SK-N-SH (cell line): Measurements from ENCODE around the gene CSNK1G2. TPM values are rescaled to one million over a fixed set of nuclear protein-coding genes. Genes with fewer than 3 reads are reported as not detected.
A peak's percentile ranks its signal among the peaks of the same experiment; 100 is the strongest.

Source experiments
- CTCF ChIA-PET: fragments of 300-600, 350-600 bp; formaldehyde crosslinking; extraction: SDS; loops from one replicate; lab custom pipeline; 2021; lab: Yijun Ruan, JAX
- POLR2A ChIA-PET: fragments of 350-600 bp; sonication (Branson Sonifier 250); formaldehyde crosslinking; extraction: SDS; loops from one replicate; lab custom pipeline; 2020; ENCODE audit warnings: antibody characterized with exemption, inconsistent platforms; lab: Yijun Ruan, JAX
- DNase-seq: peaks from one replicate; pipeline ENCODE4 v3.0.0; 2012
- H2AFZ ChIP-seq: fragments of 200-600 bp; sonication (generic); 2 replicates; pipeline ENCODE4 v1.8.1; 2016; ENCODE audit warnings: antibody characterized with exemption, mild to moderate bottlenecking, low read depth
- H3F3A ChIP-seq: fragments of 200-600 bp; sonication (generic); replicated peaks from 2 replicates; pipeline ENCODE3; 2016; ENCODE audit warnings: antibody characterized with exemption, mild to moderate bottlenecking; ENCODE audit not compliant: insufficient read depth
- H3K27ac ChIP-seq, 2 experiments: fragments of 200-500 bp in 1 of 2; fragments of 200-600 bp in 1 of 2; sonication (Bioruptor generic) in 1 of 2; sonication (generic), shearing (Covaris generic) in 1 of 2; 2 replicates each; pipeline versions ENCODE4 v1.5.1 to v1.6.1; 2014 to 2016; ENCODE audit warnings: low read depth in 2 of 2, inconsistent platforms in 1 of 2, low read length in 1 of 2, mild to moderate bottlenecking in 1 of 2, mixed read lengths in 1 of 2
- H3K27me3 ChIP-seq: fragments of 200-600 bp; sonication (generic), shearing (Covaris generic); 2 replicates; pipeline ENCODE4 v1.6.1; 2016; ENCODE audit warnings: mixed run types; ENCODE audit not compliant: insufficient read depth
- H3K36me3 ChIP-seq, 2 experiments: fragments of 200-500 bp in 1 of 2; fragments of 200-600 bp in 1 of 2; sonication (Bioruptor generic) in 1 of 2; sonication (generic) in 1 of 2; replicated peaks in 1 of 2; 2 replicates each; pipeline versions ENCODE3 to v1.5.1; 2014 to 2016; ENCODE audit warnings: low read length in 1 of 2, mild to moderate bottlenecking in 1 of 2; ENCODE audit not compliant: insufficient read depth in 2 of 2, control insufficient read depth in 1 of 2
- H3K4me1 ChIP-seq, 2 experiments: fragments of 200-500 bp in 1 of 2; fragments of 200-600 bp in 1 of 2; sonication (Bioruptor generic) in 1 of 2; sonication (generic), shearing (Covaris generic) in 1 of 2; 2 replicates each; pipeline versions ENCODE4 v1.5.1 to v1.6.1; 2014 to 2016; ENCODE audit warnings: low read depth in 1 of 2, low read length in 1 of 2, mixed run types in 1 of 2; ENCODE audit not compliant: insufficient read depth in 2 of 2, control insufficient read depth in 1 of 2
- H3K4me2 ChIP-seq: fragments of 200-600 bp; sonication (generic), shearing (Covaris generic); 2 replicates; pipeline ENCODE4 v1.6.1; 2017; ENCODE audit warnings: mixed run types
- H3K4me3 ChIP-seq, 2 experiments: fragments of 200-500 bp in 1 of 2; fragments of 200-600 bp in 1 of 2; sonication (Bioruptor generic) in 1 of 2; sonication (generic), shearing (Covaris generic) in 1 of 2; 2 replicates each; pipeline versions ENCODE4 v1.5.1 to v1.8.1; 2014 to 2016; ENCODE audit warnings: low read depth in 2 of 2, inconsistent platforms in 1 of 2, low read length in 1 of 2, mild to moderate bottlenecking in 1 of 2, mixed read lengths in 1 of 2, moderate library complexity in 1 of 2
- H3K79me2 ChIP-seq: fragments of 200-600 bp; sonication (generic); 2 replicates; pipeline ENCODE4 v1.8.1; 2017; ENCODE audit warnings: mild to moderate bottlenecking; ENCODE audit not compliant: insufficient read depth
- H3K9ac ChIP-seq: fragments of 200-600 bp; sonication (generic); 2 replicates; pipeline ENCODE4 v1.6.1; 2017; ENCODE audit warnings: mixed run types
- H3K9me2 ChIP-seq: fragments of 200-600 bp; sonication (generic); 2 replicates; pipeline ENCODE4 v1.6.1; 2017; ENCODE audit warnings: mixed run types
- H3K9me3 ChIP-seq: fragments of 200-600 bp; sonication (generic); 2 replicates; pipeline ENCODE4 v1.6.1; 2017; ENCODE audit warnings: mixed run types, mild to moderate bottlenecking, moderate library complexity
- H4K20me1 ChIP-seq: fragments of 200-600 bp; sonication (generic); 2 replicates; pipeline ENCODE4 v1.6.1; 2017; ENCODE audit warnings: mild to moderate bottlenecking, mixed run types; ENCODE audit not compliant: insufficient read depth
- CHD2 ChIP-seq: fragments of 150-350 bp; IDR thresholded peaks from 2 replicates; pipeline ENCODE4 v1.6.1; 2018; ENCODE audit warnings: low read length; ENCODE audit not compliant: partially characterized antibody
- CTCF ChIP-seq: fragments of 200-600 bp; sonication (generic); IDR thresholded peaks from 2 replicates; pipeline ENCODE4 v1.6.1; 2017; ENCODE audit warnings: antibody characterized with exemption, mild to moderate bottlenecking, moderate library complexity
- ELF1 ChIP-seq: IDR thresholded peaks from 2 replicates; pipeline ENCODE4 v1.4.0; 2012
- EP300 ChIP-seq, 2 experiments: IDR thresholded peaks; 2 replicates each; pipeline versions ENCODE4 v1.4.0 to v1.6.1; 2012; ENCODE audit warnings: borderline replicate concordance in 1 of 2, low read depth in 1 of 2, low read length in 1 of 2
- EZH2phosphoT487 ChIP-seq: fragments of 200-600 bp; sonication (generic); IDR thresholded peaks from 2 replicates; pipeline ENCODE4 v1.6.1; 2017; ENCODE audit warnings: low read depth, mixed run types, mild to moderate bottlenecking, antibody characterized with exemption, moderate library complexity, borderline replicate concordance
- GABPA ChIP-seq: IDR thresholded peaks from 2 replicates; pipeline ENCODE4 v1.4.0; 2012; ENCODE audit warnings: low read depth, mild to moderate bottlenecking
- IRF3 ChIP-seq: fragments of 150-350 bp; IDR thresholded peaks from 2 replicates; pipeline ENCODE4 v1.6.1; 2016; ENCODE audit warnings: mild to moderate bottlenecking, low read depth, low read length
- MAX ChIP-seq: IDR thresholded peaks from 2 replicates; pipeline ENCODE4 v1.4.0; 2012; ENCODE audit warnings: low read depth
- MXI1 ChIP-seq: IDR thresholded peaks from 2 replicates; pipeline ENCODE4 v1.6.1; 2012; ENCODE audit warnings: mild to moderate bottlenecking, low read depth, low read length, improper control_type of control experiment
- NFIC ChIP-seq: IDR thresholded peaks from 2 replicates; pipeline ENCODE4 v1.4.0; 2012; ENCODE audit warnings: borderline replicate concordance
- POLR2AphosphoS5 ChIP-seq: IDR thresholded peaks from 2 replicates; pipeline ENCODE4 v1.6.1; 2012; ENCODE audit warnings: low read depth, low read length
- RFX5 ChIP-seq: IDR thresholded peaks from 2 replicates; pipeline ENCODE4 v1.6.1; 2012; ENCODE audit warnings: mild to moderate bottlenecking, improper control_type of control experiment, low read length
- RXRA ChIP-seq: IDR thresholded peaks from 2 replicates; pipeline ENCODE4 v1.4.0; 2012; ENCODE audit warnings: low read depth, mild to moderate bottlenecking, borderline replicate concordance
- SIN3A ChIP-seq: IDR thresholded peaks from 2 replicates; pipeline ENCODE4 v1.6.1; 2012; ENCODE audit warnings: low read depth, mild to moderate bottlenecking, low read length, moderate library complexity, borderline replicate concordance
- SMC3 ChIP-seq: IDR thresholded peaks from 2 replicates; pipeline ENCODE4 v1.6.1; 2012; ENCODE audit warnings: low read depth, low read length, improper control_type of control experiment
- TEAD4 ChIP-seq: IDR thresholded peaks from 2 replicates; pipeline ENCODE4 v1.4.0; 2012; ENCODE audit warnings: mild to moderate bottlenecking, borderline replicate concordance; ENCODE audit not compliant: insufficient read depth
- USF1 ChIP-seq: IDR thresholded peaks from 2 replicates; pipeline ENCODE4 v1.4.0; 2012; ENCODE audit warnings: low read depth, borderline replicate concordance
- YY1 ChIP-seq: IDR thresholded peaks from 2 replicates; pipeline ENCODE4 v1.4.0; 2012; ENCODE audit warnings: low read depth, mild to moderate bottlenecking
- ZBTB33 ChIP-seq: IDR thresholded peaks from 2 replicates; pipeline ENCODE4 v1.4.0; 2012; ENCODE audit warnings: low read depth, borderline replicate concordance
- WGBS: methylation state at CpG from one replicate; pipeline ENCODE4 v1.1.6; 2017; ENCODE audit warnings: low lambda C conversion rate; 5-methylcytosine and 5-hydroxymethylcytosine counted together
- polyA plus RNA-seq, 3 experiments: library from polyadenylated mRNA; depleted of rRNA; stranded (reverse); fragments of >200 nt; gene quantifications; 2 replicates each; pipeline ENCODE4 v1.2.3, GENCODE V29; 2012

CSNK1G2 gene
- polyA plus RNA-seq, 1 of the 3 experiments (the other 2 are of a cell fraction): 79.4 TPM

- ChIA-PET POLR2A (no interaction called here), CTCF (no interaction called here)
- Histone ChIP-seq H3F3A (peaks cover 15% of the 10 kb centered on the region), H3K4me1 (peaks cover 6 to 12% of the 10 kb centered on the region in 2 experiments; a peak in 3 of 4 replicates), H2AFZ (no peak overlapping the region), H3K79me2 (peaks cover 18% of the 10 kb centered on the region), H3K4me3 (no peak overlapping the region), H3K27ac (no peak overlapping the region), H3K36me3 (no peaks in the 10 kb centered on the region), H3K27me3 (no peaks in the 10 kb centered on the region), H3K9ac (no peak overlapping the region), H3K4me2 (no peak overlapping the region), H3K9me2 (no peaks in the 10 kb centered on the region), H3K9me3 (no peaks in the 10 kb centered on the region), H4K20me1 (peaks cover 10% of the 10 kb centered on the region)
- TF ChIP-seq MXI1 (no peak), CHD2 (no peak), ELF1 (no peak), MAX (no peak), SMC3 (no peak), EZH2phosphoT487 (no peak)
- no peak for DNase-seq
- WGBS: 84% methylated on average over 7 of the region's 7 CpGs
Measured at GRCh38 chr19:1938071-1938470, 2.9 kb upstream of the CSNK1G2 start.

- H3K79me2 ChIP-seq: peaks cover 61% of the 10 kb centered on the region
- 3% methylated on average over 17 of the region's 40 CpGs for WGBS
- H4K20me1 ChIP-seq: peaks cover 47% of the 10 kb centered on the region
- peak overlapping the region; percentile 82 to 94 for H3K27ac ChIP-seq
- peak overlapping the region; percentile 97 for H3K4me2 ChIP-seq
- TF ChIP-seq CHD2: no peak
- TF ChIP-seq NFIC: no peak
- no peak for TF ChIP-seq USF1
- peak; percentile 53; the same call in 1 of the 2 replicates for TF ChIP-seq GABPA
- peak; percentile 54 for TF ChIP-seq ELF1
- TF ChIP-seq ZBTB33: no peak
- no peak; the same call in 1 of the 2 replicates for TF ChIP-seq SIN3A
- TF ChIP-seq RFX5: no peak
- TF ChIP-seq EP300 (IDR thresholded peaks at IDR 0.05; ENCODE audit: borderline replicate concordance in 1 of 2, low read depth in 1 of 2, low read length in 1 of 2): no peak
- TF ChIP-seq IRF3: no peak
- TF ChIP-seq TEAD4: no peak
- TF ChIP-seq MAX: no peak
- no peak for TF ChIP-seq CTCF
- TF ChIP-seq POLR2AphosphoS5: no peak
- no peak for TF ChIP-seq RXRA
- no peak for TF ChIP-seq YY1
- peak; percentile 65 for TF ChIP-seq MXI1
- peaks cover 6 to 27% of the 10 kb centered on the region in 2 experiments; a peak in 3 of 4 replicates for H3K4me1 ChIP-seq
- DNase-seq: peak; percentile 89
- no peaks in the 10 kb centered on the region for H3K27me3 ChIP-seq
- no peaks in the 10 kb centered on the region for H3K9me3 ChIP-seq
- H3K36me3 ChIP-seq: no peaks in the 10 kb centered on the region
- peaks cover 15% of the 10 kb centered on the region for H3F3A ChIP-seq
- H2AFZ ChIP-seq: no peak overlapping the region
- H3K9me2 ChIP-seq: no peaks in the 10 kb centered on the region
- ChIA-PET POLR2A (no interaction called here), CTCF (interaction anchor here (1.0 to 2.4 kb wide), 9 partner anchors 10 to 374 kb away, joined by 3 to 15 read pairs (median 5); no protein-coding TSS in a partner anchor)
- H3K9ac ChIP-seq: peak overlapping the region; percentile 78
- peak overlapping the region; percentile 56 to 90 for H3K4me3 ChIP-seq
Measured at GRCh38 chr19:1942078-1942933, 1.3 kb downstream of the CSNK1G2 start.
